Ascending aorta (tissue), 2 donors: ENCODE measurements around the gene PLEKHG7. TPM values are rescaled to one million over a fixed set of nuclear protein-coding genes. Genes with fewer than 3 reads are reported as not detected.

ENCODE experiments used
- DNase-seq, 2 donors: peaks; one replicate each; pipeline ENCODE4 v3.0.0-alpha.2; 2019; ENCODE audit warnings: low spot score in 2 of 2
- H3K27ac ChIP-seq, 2 donors: fragments of 200-600 bp; sonication (generic); one replicate each; pipeline ENCODE4 v1.5.1; 2016 to 2017; ENCODE audit warnings: mild to moderate bottlenecking in 1 of 2
- H3K27me3 ChIP-seq: fragments of 200-600 bp; sonication (generic); one replicate; pipeline ENCODE4 v1.5.1; 2017
- H3K36me3 ChIP-seq, 2 donors: fragments of 200-600 bp; sonication (generic); one replicate each; pipeline ENCODE4 v1.5.1; 2016
- H3K4me1 ChIP-seq, 2 donors: fragments of 200-600 bp; sonication (generic); one replicate each; pipeline ENCODE4 v1.5.1; 2016 to 2017; ENCODE audit warnings: mild to moderate bottlenecking in 1 of 2
- H3K4me3 ChIP-seq, 2 donors: fragments of 200-600 bp; sonication (generic); one replicate each; pipeline ENCODE4 v1.5.1; 2016 to 2017; ENCODE audit warnings: mild to moderate bottlenecking in 1 of 2
- H3K9me3 ChIP-seq, 2 donors: fragments of 200-600 bp; sonication (generic); one replicate each; pipeline ENCODE4 v1.5.1; 2016
- intact Hi-C: fragments of 100-400 bp; cut with DNase I; formaldehyde crosslinking; loops from one replicate; pipeline ENCODE4 v1.15.1; 2023
- total RNA-seq: library from RNA; depleted of rRNA; stranded (reverse); fragments of >200 nt; gene quantifications from one replicate; pipeline ENCODE4 v1.1.0, GENCODE V29; 2016
- TF ChIP-seq, protein P1 (sequence below), 3 experiments: fragments of 200-600 bp in 2 of 3; fragments of 450-650 bp in 1 of 3; sonication (generic) in 2 of 3; IDR thresholded peaks; one replicate each; pipeline ENCODE4 v1.5.1; 2016 to 2019; ENCODE audit warnings: antibody characterized with exemption in 3 of 3, mild to moderate bottlenecking in 1 of 3, moderate library complexity in 1 of 3

Gene PLEKHG7
- total RNA-seq, 1 donor from 2014 or later, result not detected

DNA sequence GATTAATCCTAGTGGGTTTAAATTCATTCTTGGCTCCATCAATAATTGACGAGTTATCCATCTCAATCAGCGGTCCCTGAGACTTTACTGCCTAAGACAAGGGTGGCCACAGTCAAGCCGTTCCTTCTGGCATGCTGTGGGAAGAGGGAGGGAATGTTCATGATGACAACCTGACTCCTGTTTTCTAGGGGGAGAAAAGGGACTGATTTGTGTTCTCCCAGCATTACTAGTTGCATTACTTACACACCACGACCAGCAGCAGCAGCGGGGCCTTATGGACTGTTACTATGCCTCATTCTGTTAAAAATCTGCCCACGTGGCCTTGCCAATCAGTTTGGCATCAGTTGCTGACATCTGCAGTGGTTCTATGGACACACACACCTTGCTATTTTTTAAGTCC lies 29.9 kb downstream of the PLEKHG7 start:
- intact Hi-C loops, result no loop called here
- no peaks in the 10 kb centered on the region for H3K27me3 ChIP-seq
- no peak for DNase-seq
- TF ChIP-seq, protein P1, sequence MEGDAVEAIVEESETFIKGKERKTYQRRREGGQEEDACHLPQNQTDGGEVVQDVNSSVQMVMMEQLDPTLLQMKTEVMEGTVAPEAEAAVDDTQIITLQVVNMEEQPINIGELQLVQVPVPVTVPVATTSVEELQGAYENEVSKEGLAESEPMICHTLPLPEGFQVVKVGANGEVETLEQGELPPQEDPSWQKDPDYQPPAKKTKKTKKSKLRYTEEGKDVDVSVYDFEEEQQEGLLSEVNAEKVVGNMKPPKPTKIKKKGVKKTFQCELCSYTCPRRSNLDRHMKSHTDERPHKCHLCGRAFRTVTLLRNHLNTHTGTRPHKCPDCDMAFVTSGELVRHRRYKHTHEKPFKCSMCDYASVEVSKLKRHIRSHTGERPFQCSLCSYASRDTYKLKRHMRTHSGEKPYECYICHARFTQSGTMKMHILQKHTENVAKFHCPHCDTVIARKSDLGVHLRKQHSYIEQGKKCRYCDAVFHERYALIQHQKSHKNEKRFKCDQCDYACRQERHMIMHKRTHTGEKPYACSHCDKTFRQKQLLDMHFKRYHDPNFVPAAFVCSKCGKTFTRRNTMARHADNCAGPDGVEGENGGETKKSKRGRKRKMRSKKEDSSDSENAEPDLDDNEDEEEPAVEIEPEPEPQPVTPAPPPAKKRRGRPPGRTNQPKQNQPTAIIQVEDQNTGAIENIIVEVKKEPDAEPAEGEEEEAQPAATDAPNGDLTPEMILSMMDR (IDR thresholded peaks at IDR 0.05), result no peak
- H3K36me3 ChIP-seq, result no peaks in the 10 kb centered on the region
- H3K9me3 ChIP-seq, result no peaks in the 10 kb centered on the region
- no peak overlapping the region for H3K27ac ChIP-seq
- no peak overlapping the region for H3K4me3 ChIP-seq
- no peaks in the 10 kb centered on the region for H3K4me1 ChIP-seq

DNA sequence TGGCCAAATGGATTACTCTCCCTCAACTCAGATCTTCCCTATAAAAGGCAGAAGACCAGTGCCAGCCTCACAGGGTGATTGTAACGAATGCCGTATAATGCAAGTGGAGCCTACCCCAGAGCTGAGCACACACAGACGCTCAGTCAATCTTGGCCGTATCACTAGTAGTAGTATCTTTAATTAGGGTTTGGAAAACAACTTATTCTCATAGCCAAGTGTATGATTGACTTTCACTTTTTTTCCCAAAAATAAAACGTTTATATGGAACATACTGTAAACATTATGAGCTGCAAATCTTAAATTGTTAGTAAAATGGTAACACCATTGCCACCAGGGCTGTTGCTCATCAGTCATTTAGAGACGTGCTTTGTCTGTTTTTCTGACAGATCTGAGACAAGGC lies 30.4 kb downstream of the PLEKHG7 start:
- Histone ChIP-seq H3K4me1 (no peaks in the 10 kb centered on the region), H3K9me3 (no peaks in the 10 kb centered on the region), H3K27ac (no peak overlapping the region), H3K27me3 (no peaks in the 10 kb centered on the region), H3K36me3 (no peaks in the 10 kb centered on the region), H3K4me3 (no peak overlapping the region)
- intact Hi-C loops, result no loop called here
- TF ChIP-seq, protein P1 (IDR thresholded peaks at IDR 0.05), result no peak
- no peak for DNase-seq

DNA sequence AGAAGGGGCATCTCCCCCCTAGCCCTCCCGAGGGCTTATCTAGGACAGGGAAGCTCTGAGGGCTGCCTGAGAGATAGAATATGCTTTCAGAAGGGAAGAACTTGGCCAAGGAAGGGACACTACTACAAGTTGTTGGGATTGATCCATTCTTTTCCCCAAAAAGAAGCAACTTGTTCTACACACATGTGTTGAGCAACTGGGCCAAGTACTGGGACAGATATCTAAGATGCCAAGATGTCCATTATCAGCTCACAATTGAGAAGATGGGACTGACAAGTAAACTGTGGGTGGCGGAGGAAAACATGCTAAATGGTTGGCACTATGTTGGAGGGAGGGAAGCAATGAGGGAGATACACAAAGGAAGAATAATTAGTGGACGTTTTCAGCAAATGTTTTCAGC lies 30.9 kb downstream of the PLEKHG7 start:
- H3K27ac ChIP-seq, result no peak overlapping the region

DNA sequence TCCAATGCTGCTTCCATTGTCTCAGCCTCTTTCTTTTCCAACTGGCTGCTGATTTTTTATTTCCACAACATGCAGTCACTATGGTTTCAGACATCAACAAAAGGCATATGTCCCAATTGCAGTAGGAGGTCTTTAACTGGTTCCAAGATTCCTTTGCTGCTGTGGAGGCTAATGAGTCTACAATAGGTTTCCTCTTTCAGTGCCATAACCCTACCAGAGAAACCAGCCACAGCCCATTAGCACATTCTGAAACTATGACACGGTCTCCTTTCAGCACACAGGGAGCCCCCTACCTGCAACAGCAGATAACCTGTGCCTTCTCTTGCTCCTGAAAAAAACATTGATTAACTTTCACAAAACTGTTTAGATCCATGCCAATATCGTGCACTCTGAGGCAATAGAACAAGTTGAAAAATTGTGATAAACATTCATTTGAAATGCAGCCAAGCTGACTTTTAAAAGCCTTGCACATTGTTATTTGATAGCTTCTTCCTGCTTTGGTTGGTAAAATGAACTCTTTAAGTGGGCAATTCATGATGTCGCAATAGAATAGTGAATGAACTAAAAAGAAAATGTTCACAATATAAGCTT lies 32.4 kb downstream of the PLEKHG7 start:
- Histone ChIP-seq H3K27me3 (no peaks in the 10 kb centered on the region), H3K4me3 (no peak overlapping the region), H3K36me3 (no peaks in the 10 kb centered on the region), H3K27ac (no peak overlapping the region), H3K9me3 (no peaks in the 10 kb centered on the region), H3K4me1 (no peaks in the 10 kb centered on the region)
- no peak for DNase-seq
- intact Hi-C loops, result no loop called here
- TF ChIP-seq, protein P1 (IDR thresholded peaks at IDR 0.05), result no peak

More for the DNA sequence above, 30.9 kb downstream of the PLEKHG7 start:
- Histone ChIP-seq H3K4me3 (no peak overlapping the region), H3K27me3 (no peaks in the 10 kb centered on the region), H3K4me1 (no peaks in the 10 kb centered on the region), H3K9me3 (no peaks in the 10 kb centered on the region), H3K36me3 (no peaks in the 10 kb centered on the region)
- TF ChIP-seq, protein P1 (IDR thresholded peaks at IDR 0.05), result no peak
- no peak for DNase-seq
- intact Hi-C loops, result no loop called here

GRCh38 chr12:92736605-92737004 lies 33.8 kb downstream of the PLEKHG7 start:
- Histone ChIP-seq H3K36me3 (no peaks in the 10 kb centered on the region), H3K9me3 (no peaks in the 10 kb centered on the region), H3K4me1 (no peaks in the 10 kb centered on the region), H3K4me3 (no peak overlapping the region), H3K27ac (no peak overlapping the region), H3K27me3 (no peaks in the 10 kb centered on the region)
- intact Hi-C loops, result no loop called here
- TF ChIP-seq, protein P1 (IDR thresholded peaks at IDR 0.05), result no peak
- no peak for DNase-seq
